Measurements from ENCODE around the gene TTC23.

DNA sequence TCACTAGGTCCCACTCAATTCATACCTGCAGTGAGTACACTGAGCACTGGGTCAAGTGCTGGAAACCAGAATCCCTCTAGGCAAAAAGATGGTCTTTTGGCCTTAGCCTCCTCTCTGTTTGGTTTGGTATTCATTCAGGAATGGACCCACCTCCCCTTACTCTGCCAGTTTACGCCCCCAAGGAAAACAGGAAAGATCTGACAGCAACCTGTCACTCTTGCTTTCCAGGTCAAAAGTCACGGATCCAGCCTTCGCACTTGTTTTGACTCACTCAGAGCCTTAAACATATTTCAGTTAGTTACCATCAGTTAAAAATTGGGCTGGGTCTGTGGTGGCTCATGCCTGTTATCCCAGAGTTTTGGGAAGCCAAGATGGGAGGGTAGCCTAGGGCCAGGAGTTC lies 76.4 kb downstream of the TTC23 start:
- no peak for TF ChIP-seq FOXK2 (IDR thresholded peaks at IDR 0.05)
- no peak for TF ChIP-seq BHLHE40 (IDR thresholded peaks at IDR 0.05; ENCODE audit: borderline replicate concordance)
- no peak for TF ChIP-seq TARDBP (IDR thresholded peaks at IDR 0.05)

All from HEK293T (cell line).